NOMO-1 (cell line): Measurements from ENCODE around the gene CAVIN2.

Source experiments
- DNase-seq, 2 experiments: peaks; one replicate each; lab custom pipeline; 2025; ENCODE audit not compliant: unreplicated experiment in 2 of 2; lab: John Stamatoyannopoulos, UW

CAVIN2 gene, protein sequence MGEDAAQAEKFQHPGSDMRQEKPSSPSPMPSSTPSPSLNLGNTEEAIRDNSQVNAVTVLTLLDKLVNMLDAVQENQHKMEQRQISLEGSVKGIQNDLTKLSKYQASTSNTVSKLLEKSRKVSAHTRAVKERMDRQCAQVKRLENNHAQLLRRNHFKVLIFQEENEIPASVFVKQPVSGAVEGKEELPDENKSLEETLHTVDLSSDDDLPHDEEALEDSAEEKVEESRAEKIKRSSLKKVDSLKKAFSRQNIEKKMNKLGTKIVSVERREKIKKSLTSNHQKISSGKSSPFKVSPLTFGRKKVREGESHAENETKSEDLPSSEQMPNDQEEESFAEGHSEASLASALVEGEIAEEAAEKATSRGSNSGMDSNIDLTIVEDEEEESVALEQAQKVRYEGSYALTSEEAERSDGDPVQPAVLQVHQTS

DNA sequence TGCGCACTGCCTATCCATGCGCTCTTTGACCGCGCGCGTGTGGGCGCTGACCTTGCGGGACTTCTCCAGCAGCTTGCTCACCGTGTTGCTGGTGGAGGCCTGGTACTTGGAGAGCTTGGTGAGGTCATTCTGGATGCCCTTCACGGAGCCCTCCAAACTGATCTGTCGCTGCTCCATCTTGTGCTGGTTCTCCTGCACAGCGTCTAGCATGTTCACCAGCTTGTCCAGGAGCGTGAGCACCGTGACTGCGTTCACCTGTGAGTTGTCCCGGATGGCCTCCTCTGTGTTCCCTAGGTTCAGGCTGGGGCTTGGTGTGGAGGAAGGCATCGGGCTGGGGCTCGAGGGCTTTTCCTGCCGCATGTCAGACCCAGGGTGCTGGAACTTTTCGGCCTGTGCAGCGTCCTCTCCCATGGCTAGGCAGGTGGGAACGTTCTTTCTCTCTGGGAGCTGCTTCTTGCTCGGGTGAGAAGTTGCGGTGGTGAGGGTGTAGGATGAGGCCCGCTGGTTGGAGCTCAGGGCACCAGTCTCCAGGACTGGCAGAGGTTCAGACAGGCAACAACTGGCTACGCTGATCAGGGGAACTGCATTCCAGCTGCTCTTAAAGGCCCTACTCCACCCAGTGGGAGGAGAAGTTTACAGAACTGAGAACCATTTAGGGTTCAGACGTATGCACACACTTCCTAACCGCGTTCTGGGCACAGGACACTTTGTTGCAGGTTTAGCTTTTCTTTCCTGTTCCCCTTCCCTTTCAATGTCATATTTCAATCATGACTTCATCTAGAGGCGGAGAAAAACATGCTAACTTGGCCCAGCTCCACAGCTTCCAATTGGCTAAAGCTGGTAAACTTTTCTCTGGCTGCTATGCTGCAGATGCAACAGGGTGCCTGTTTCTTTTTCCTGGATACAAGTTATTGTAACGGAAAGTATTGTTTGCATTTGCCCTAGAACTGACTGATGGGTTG lies at the start of gene CAVIN2:
Gene CAVIN2 (minus strand): TSS at position 574 of the 962 bp plus-strand sequence. CDS start 163 bp downstream, at position 411.
- peak in 1 of 2 experiments; percentile 14 for DNase-seq

DNA sequence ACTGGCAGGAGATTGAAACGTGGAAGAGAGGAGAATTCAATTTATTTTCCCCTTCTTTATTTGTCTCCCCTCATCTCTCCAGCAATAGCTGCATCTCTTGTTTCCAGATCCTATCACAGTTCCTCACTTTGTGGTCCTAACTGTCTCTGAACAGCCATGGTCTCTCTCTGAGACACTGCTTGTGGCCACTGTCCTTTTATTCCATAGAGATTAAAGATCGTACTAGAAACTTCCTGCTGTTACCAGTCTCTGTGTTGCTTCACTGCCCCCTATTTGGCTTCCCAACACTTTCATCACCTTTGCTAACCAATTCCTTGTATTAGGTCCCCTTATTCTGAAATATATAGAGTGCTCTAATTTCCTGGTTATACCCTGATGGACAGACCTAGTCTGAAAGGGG lies 48.9 kb upstream of the CAVIN2 start:
- DNase-seq = no peak

DNA sequence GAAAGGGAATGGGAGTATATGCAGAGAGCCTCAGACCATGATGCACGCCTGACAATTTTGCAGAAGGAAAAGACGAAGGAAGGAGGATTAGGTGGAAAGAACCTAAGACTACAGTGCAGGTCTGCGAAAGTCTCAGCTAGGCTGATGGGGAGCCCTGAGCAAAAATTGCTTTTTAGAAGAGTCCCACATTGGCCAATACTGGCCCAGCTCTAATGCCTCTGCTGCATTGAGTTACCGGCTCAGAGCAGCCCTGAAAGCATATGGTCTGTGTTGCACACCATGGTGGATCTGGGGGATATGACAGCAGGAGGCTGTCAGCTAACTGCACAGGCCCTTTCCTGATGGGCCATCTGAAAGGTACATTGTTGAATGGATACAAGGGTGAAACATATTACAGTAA lies 48.3 kb upstream of the CAVIN2 start:
- DNase-seq = no peak

DNA sequence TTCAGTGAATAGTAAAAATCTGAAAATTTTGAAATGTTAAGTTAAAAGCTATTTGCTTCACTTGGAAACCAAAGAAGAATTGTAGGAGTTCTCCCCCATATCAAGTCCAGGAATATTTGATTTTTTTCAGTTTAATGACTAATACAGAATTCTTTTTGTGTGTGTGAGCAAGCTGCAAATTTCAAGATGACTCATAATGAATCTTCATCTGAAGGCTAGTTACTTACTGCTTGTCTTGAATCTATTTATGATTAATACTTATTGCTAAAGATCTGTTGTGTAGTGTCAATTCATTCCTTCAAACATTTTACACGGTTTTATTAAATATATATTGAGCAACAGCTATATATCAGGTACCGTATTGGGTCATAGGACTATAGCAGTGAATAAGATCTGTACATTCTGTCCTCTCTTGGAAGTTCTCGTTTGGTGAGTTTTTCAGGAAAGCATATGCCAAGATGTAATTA lies 47.8 kb upstream of the CAVIN2 start:
- DNase-seq = no peak

DNA sequence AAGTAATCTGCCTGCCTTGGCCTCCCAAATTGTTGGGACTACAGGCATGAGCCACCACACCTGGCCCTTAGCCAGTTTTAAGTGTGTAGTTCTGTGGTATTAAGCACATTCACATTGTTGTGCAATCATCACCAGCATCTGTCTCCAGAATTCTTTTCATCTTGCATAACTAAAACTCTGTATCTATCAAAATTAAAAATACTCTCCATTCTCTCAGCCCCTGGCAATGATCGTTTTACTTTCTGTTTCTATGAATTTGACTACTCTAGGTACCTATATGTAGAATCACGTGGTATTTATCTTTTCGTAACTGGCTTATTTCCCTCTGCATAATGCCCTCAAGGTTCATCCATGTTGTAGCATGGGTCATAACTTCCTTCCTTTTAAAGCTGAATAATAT lies 45.5 kb upstream of the CAVIN2 start:
- DNase-seq = no peak

DNA sequence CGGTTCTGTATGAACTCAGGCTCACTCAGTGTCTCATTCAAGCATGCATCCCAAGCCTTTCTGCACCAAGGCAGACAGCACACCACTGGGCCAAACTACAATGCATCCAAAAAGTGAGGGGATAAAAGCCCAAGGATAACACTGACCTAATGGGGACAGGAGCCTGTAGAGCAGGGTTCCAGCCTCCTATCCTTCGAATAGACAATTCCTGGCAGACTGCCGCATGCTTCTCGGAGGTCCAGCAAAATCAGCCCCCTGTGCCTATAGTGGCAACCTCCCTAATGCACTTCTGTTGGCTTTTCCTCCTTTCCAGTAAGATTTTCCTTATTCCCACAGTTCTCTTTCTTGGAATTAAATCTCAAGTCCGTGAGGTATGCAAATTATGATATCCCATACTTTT lies 44.8 kb upstream of the CAVIN2 start:
- DNase-seq = no peak

DNA sequence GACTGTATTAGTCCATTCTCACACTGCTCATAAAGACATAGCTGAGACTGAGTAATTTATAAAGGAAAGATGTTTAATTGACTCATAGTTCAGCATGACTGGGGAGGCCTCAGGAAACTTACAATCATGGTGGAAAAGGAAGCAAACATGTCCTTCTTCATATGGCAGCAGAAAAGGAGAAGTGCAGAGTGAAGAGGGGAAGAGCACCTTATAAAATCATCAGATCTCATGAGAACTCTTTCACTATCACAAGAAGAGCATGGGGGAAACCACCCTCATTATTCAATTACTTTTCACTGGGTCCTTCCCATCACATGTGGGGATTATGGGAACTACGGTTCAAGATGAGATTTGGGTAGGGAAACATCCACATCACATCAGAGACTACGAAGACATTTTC lies 43.0 kb upstream of the CAVIN2 start:
- peak in 1 of 2 experiments; percentile 9 for DNase-seq

DNA sequence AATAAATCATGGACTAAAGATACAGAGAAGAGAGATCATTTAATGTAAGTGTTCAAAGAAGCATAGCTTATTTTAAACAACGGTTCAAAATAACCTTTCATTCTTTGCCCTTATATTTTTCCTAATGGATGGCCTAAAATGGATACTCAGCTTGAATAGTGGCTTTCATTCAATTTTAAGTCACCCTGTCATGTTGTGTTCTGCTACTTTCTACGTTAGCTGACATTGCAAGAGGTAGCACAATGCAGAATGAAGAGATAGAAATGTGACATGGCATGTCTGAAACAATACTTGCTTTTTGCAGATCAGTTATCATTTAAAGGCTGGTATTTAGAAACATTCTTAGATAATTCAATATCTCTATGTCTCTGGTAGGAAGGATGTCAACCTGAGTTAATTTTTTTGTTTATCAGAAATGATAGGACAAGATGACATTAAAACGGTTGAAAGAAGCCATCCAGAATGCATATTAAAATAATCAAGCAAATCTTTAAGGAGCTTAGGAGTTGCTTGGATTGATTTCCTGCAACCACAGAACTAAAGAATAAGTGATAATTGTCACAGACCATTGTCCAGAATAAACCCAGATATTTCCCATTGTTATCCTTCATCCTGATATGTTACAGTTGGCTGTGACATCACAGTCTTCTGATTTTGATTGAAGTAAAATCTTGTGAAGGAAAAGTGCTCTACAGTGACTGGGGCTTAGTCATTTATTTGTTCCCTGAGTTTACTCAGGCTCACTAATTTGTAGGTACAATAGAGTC lies 41.7 kb upstream of the CAVIN2 start:
- no peak for DNase-seq

DNA sequence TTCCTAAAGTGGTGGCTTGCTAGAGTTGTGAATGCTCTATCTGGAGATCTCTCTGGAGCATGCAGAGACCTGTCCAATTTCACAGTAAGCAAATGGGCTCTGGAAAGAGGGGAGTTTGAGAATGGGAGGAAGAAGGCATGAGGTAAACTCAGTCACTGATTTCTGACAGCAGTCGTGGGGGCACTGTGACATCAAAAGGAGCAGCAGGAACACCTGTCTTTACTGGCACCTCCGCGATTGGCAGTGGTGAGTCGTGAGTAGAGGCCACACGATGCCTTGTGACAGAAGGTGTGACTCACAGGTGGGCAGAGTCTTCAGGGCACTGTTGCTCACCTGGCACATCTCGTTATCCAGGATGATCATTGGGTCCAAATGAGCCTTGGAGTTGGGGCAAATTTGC lies 38.8 kb upstream of the CAVIN2 start:
- no peak for DNase-seq

DNA sequence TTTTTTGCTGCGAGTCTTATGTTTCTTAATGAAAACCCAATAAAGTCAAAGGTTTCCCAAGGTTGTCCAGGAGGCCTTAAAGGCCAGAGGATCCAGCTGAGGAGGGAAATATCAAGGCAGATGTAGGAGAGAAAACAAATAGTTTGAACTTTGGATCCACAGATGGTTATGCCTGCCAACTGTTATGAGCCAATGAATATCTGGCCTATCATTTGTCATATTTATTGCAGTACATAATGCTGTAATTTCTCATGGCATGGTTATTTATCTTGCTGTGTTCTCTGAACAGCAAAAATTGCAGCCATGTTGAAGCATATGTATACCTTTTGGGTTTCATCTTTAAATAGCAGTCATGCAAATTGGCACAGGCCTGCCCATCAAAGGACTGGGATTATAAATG lies 38.2 kb upstream of the CAVIN2 start:
- no peak for DNase-seq

DNA sequence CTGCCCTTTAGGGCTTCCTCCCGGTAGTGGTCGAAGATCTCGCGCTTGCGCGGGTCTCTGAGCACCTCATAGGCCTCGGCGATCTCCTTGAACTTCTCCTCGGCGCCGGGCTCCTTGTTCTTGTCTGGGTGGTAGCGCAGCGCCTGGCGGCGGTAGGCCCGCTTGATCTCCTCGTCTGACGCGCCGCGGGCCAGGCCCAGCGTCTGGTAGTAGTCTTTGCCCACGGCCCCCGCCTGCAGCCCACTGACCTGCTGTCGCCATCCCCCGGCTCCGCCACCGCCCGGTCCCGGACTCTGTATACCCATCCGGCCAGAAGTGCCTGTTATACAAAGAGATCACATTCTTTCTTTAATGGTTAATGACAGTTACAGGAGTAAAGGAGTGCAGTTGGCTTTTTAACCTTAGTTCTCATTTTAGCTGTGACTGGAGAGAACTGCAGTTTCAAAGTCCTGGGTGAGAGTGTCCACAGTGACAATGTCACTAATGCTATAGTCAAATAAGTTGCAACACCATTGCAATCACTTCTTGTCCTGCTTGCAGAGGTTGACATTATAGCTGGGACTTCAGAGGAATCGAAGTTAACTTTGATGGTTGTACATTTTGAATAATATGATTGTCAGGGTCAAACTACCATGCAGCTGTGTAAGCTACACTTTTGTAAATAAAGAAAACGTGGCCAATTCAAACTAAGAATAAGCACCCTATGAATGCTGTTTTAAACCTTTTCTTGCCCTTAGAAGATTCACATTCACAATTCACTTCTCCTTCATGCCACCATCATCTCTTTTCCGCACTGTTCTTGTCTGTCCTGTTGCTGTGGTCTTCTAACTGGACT lies 35.3 kb upstream of the CAVIN2 start:
- DNase-seq = no peak

DNA sequence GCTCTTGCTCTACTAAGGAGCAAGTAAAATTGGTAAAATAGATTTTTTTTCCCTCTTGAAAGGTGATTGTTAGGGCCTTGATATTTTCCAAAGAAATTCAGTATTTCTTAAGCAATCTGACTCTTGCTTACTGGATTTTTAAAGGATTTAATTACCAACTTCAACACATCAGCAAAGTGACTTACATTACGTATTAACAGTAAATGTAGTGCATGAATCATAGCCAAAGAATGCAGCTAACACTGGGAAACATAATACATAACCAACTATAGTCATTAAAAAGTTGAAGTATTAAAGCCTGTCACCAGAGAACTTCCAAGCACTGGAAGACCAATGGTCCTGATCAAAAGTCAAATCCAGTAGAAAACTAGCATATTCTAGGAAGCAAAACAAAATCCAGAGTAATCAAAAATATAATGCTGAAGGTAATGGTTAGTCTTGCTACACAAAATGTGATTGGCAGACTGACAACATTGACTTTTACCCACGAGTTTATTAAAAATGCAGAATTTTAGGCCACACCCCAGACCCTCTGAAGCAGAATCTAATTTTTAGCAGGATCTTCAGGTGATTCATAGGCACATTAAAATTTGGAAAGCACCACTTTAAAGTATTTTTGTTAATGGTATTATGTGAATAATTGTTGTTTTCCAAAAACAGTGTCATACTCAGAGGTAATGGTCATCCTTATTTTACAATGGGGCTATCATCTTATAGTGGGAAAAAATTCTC lies 31.8 kb upstream of the CAVIN2 start:
- DNase-seq = no peak

DNA sequence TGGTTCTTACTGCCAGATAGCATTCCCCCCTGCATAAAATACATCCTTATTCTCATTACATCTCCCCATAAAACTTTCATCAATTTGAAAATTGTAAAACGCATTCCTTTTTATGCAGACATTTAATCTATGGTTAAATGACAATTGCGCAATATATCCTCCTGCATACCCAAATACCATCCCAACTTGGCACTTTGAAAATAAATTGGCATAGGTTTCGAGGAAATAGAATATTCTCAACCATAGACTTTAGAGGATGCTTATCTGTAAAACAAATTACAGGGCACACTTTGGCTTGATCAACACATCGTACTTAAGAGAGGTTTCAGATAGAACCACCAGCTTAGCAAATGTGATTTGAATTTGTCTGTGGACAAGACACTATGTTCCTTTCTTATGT lies 31.0 kb upstream of the CAVIN2 start:
- no peak for DNase-seq

DNA sequence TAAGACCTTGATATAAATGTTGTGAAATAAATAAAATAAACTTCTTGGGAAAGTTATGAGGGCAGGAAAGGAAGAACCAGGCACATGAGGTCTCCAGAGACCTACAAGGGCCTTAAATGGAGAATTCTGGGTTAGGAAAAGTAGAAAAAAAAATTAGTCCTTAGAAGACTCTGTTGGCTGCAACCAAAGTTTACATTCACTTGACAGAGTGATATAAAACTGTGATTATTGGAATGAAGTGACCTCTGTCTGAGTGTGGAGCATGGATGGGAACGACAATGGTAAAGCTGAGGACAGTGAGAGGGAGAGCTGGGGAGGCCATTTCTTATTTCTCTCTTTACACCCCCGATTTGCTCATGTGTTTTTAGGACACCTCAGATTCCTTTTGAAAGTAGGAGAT lies 29.0 kb upstream of the CAVIN2 start:
- no peak for DNase-seq

DNA sequence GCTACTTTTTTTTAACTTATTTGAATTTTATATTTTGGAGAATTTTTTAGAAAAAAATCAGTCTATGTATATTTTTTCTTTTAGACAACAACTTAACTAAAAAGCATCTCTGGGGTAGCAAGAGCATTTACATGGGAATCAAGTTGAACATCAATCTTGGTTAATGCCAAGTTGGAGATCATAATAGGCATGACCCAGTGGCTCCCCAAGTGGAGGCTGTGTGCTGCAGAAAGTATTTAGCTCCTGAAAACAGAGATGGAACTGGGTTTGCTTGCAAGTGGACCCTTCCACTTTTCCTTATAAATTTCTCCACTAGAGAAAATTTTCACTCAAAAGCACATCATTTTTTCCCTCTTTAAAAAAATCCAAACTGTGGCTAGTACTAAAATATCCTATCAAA lies 23.9 kb upstream of the CAVIN2 start:
- DNase-seq = no peak

DNA sequence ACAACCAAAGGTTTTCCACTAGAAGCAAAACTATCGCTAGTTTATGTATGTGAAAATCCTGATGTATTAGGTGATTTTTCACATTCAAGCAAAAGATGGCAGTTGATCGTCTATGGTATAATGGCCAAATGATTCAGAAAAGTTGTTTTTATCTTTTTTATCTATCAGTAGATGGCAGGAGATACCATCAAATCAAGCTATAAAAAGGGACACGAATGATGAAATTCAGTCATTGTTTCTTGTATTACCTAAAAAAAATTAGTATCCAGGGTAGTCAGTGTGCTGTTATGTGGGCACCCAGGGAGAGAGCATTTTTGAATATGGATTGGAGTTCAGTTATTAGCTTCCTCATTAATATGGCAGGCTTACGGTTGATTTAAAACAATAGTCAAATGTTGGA lies 22.9 kb upstream of the CAVIN2 start:
- no peak for DNase-seq

DNA sequence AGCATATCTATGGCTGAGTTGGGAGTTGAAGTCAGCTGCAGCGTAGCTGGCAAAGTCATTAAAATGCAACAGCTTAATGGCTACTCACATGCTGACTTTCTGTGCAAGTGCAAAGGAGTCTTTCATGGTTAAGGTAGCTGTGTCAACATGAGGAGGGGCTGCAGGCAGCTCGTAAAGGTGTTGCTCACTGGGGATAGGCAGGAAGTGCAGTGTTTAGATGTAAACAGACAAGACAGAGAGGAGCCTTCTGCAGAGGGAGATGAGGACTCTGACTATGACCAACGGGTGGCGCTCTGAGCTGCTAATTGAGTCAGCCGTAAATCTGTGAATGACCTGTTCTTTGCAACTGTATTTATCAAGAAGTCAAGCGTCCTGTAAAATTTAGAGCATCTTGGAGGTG lies 22.3 kb upstream of the CAVIN2 start:
- no peak for DNase-seq

DNA sequence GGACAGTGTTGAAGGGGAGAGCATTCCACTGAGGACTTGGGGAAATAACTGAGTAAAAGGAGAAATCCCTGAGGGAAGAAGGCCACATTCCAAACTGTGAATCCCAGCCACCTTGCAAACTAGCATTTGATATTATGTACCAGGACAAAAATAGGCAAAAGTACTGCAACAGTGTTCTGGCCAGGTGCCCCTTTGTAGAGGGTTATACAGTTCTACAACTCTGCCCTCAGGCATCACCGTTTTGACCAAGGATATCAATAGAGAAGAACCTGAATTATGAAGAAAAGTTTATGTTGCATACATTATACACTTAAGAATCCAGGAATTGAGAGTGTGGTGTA lies 20.6 kb upstream of the CAVIN2 start:
- DNase-seq = no peak

DNA sequence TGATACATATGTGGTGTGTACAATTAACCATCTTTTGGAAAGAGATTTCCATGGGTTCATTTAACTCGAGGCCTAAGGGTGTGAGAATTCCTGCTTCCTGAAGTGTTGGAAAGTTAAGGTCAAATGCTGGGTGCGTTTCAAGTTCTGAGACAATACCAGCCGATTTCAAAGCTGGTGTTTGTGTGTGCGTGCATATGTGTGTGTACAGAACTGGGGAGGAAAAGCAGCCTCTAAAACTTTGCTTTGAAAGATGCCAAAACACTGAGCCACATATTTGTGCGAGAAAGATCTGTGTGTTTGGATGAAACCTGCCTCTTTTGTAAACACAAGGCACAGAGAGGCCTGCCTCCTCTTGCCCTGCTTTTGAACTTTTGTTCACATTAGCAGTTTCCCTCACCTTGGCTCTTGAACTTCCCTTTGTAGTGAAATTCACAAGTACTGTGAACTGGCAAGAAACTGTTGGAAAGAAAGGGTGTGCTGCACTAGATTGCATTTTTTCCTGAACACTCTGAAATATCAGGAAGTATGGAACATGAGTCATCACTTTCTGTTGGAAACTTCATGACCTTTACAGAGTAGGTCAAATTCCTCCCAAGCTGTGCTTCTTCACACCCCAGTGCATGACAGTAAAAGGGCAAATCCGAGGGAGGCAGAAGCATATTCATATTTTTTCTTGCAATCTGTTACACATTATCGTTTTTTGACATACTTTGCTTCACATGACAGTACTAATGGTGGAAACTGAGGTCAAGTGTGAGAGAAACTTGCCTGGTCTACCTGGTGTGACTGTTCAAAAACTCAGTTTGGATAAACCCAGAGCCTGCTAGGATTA lies 20.0 kb upstream of the CAVIN2 start:
- no peak for DNase-seq
